Stimulated activated CD4-positive, alpha-beta T cell treated with anti-CD3 and anti-CD28 coated beads, Interleukin-1b, Interleukin-23, amount 100 ng/mL, for 4 hours (primary cell): ENCODE measurements around the gene ERI3.

ENCODE experiments used
- DNase-seq, 2 donors: peaks; one replicate each; pipeline ENCODE4 v3.0.0-alpha.2; 2020; ENCODE audit warnings: low read depth in 2 of 2

ERI3 gene

GRCh38 chr1:44262414-44262813, 92.6 kb downstream of the ERI3 start:
- DNase-seq: no peak

GRCh38 chr1:44261962-44262361, 93.1 kb downstream of the ERI3 start:
- no peak for DNase-seq

- DNase-seq: no peak
Observed at GRCh38 chr1:44261171-44261817, 93.8 kb downstream of the ERI3 start.

GRCh38 chr1:44260792-44261170, 94.3 kb downstream of the ERI3 start:
- no peak for DNase-seq

- no peak for DNase-seq
Observed at GRCh38 chr1:44259090-44259489, 96.0 kb downstream of the ERI3 start.

GRCh38 chr1:44256762-44257554, 98.1 kb downstream of the ERI3 start:
- no peak for DNase-seq

- DNase-seq: no peak
Observed at GRCh38 chr1:44254392-44254910, 100.6 kb downstream of the ERI3 start.

- DNase-seq: no peak
Observed at GRCh38 chr1:44251989-44252671, 102.9 kb downstream of the ERI3 start.

GRCh38 chr1:44251486-44251885, 103.6 kb downstream of the ERI3 start:
- DNase-seq: no peak

GRCh38 chr1:44250068-44250781, 104.8 kb downstream of the ERI3 start:
- no peak for DNase-seq

GRCh38 chr1:44249543-44249942, 105.5 kb downstream of the ERI3 start:
- no peak for DNase-seq

GRCh38 chr1:44246806-44247205, 108.3 kb downstream of the ERI3 start:
- no peak for DNase-seq

GRCh38 chr1:44244986-44245385, 110.1 kb downstream of the ERI3 start:
- no peak for DNase-seq

- no peak for DNase-seq
Observed at GRCh38 chr1:44243782-44244495, 111.1 kb downstream of the ERI3 start.

GRCh38 chr1:44242746-44243145, 112.3 kb downstream of the ERI3 start:
- DNase-seq: no peak

- no peak for DNase-seq
Observed at GRCh38 chr1:44240802-44241671, 114.0 kb downstream of the ERI3 start.

- DNase-seq: no peak
Observed at GRCh38 chr1:44239961-44240371, 115.1 kb downstream of the ERI3 start.

GRCh38 chr1:44239331-44239960, 115.6 kb downstream of the ERI3 start:
- DNase-seq: no peak

GRCh38 chr1:44238660-44239059, 116.4 kb downstream of the ERI3 start:
- DNase-seq: no peak
